ENCODE measurements around the gene GSTM2. TPM values are rescaled to one million over a fixed set of nuclear protein-coding genes. Genes with fewer than 3 reads are reported as not detected.

GSTM2 gene
- total RNA-seq, 1 donor from 2014 or later, result 15.6 TPM

GRCh38 chr1:109721971-109722370 is 54.1 kb downstream of the GSTM2 start:
- no peak for DNase-seq (ENCODE audit: low spot score)
- Histone ChIP-seq H3K9me3 (ENCODE audit: low read depth) (no peaks in the 10 kb centered on the region), H3K4me1 (no peaks in the 10 kb centered on the region), H3K27ac (no peak overlapping the region), H2AFZ (replicated peaks) (no peak overlapping the region), H3K79me2 (ENCODE audit: low read depth) (no peaks in the 10 kb centered on the region), H3K4me3 (no peak overlapping the region), H3K36me3 (no peaks in the 10 kb centered on the region), H3F3A (ENCODE audit: low read depth) (no peaks in the 10 kb centered on the region), H3K4me2 (no peak overlapping the region), H3K9ac (no peak overlapping the region), H3K27me3 (no peaks in the 10 kb centered on the region), H4K20me1 (ENCODE audit: low read depth) (no peaks in the 10 kb centered on the region)
- peaks cover 13% of the 10 kb centered on the region for H3K4me1 Mint-ChIP-seq
- no peaks in the 10 kb centered on the region for H3K9me3 Mint-ChIP-seq
- no peak overlapping the region for H3K27ac Mint-ChIP-seq
- TF ChIP-seq EZH2phosphoT487 (IDR thresholded peaks at IDR 0.05) (no peak), EZH2 (IDR thresholded peaks at IDR 0.05) (no peak)
- TF ChIP-seq, protein P1, sequence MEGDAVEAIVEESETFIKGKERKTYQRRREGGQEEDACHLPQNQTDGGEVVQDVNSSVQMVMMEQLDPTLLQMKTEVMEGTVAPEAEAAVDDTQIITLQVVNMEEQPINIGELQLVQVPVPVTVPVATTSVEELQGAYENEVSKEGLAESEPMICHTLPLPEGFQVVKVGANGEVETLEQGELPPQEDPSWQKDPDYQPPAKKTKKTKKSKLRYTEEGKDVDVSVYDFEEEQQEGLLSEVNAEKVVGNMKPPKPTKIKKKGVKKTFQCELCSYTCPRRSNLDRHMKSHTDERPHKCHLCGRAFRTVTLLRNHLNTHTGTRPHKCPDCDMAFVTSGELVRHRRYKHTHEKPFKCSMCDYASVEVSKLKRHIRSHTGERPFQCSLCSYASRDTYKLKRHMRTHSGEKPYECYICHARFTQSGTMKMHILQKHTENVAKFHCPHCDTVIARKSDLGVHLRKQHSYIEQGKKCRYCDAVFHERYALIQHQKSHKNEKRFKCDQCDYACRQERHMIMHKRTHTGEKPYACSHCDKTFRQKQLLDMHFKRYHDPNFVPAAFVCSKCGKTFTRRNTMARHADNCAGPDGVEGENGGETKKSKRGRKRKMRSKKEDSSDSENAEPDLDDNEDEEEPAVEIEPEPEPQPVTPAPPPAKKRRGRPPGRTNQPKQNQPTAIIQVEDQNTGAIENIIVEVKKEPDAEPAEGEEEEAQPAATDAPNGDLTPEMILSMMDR (IDR thresholded peaks at IDR 0.05), result no peak
- H3K36me3 Mint-ChIP-seq, result no peaks in the 10 kb centered on the region
- H3K4me3 Mint-ChIP-seq, result no peak overlapping the region
- peaks cover 4% of the 10 kb centered on the region for H3K27me3 Mint-ChIP-seq (ENCODE audit: insufficient read depth, low read depth)

- no peak for DNase-seq (ENCODE audit: low spot score)
- no peaks in the 10 kb centered on the region for H3K4me1 ChIP-seq
- H3K9ac ChIP-seq, result no peak overlapping the region
- no peak overlapping the region for H3K27ac ChIP-seq
- H3F3A ChIP-seq (ENCODE audit: low read depth), result no peaks in the 10 kb centered on the region
- H2AFZ ChIP-seq (replicated peaks), result no peak overlapping the region
- no peaks in the 10 kb centered on the region for H3K9me3 ChIP-seq (ENCODE audit: low read depth)
- Mint-ChIP-seq H3K27ac (no peak overlapping the region), H3K9me3 (no peaks in the 10 kb centered on the region), H3K4me3 (no peak overlapping the region), H3K27me3 (ENCODE audit: insufficient read depth, low read depth) (peaks cover 7% of the 10 kb centered on the region), H3K4me1 (peaks cover 17% of the 10 kb centered on the region), H3K36me3 (no peaks in the 10 kb centered on the region)
- no peaks in the 10 kb centered on the region for H4K20me1 ChIP-seq (ENCODE audit: low read depth)
- H3K4me2 ChIP-seq, result no peak overlapping the region
- no peaks in the 10 kb centered on the region for H3K27me3 ChIP-seq
- no peak overlapping the region for H3K4me3 ChIP-seq
- TF ChIP-seq EZH2phosphoT487 (IDR thresholded peaks at IDR 0.05), result no peak
- TF ChIP-seq, protein P1 (IDR thresholded peaks at IDR 0.05), result no peak
- TF ChIP-seq EZH2 (IDR thresholded peaks at IDR 0.05), result no peak
- no peaks in the 10 kb centered on the region for H3K36me3 ChIP-seq
- H3K79me2 ChIP-seq (ENCODE audit: low read depth), result no peaks in the 10 kb centered on the region
Observed at GRCh38 chr1:109722908-109723691, 55.2 kb downstream of the GSTM2 start.

Other genes with a start within 250 kb of the GSTM2 start
- 49.9 and 62.0 TPM in 2 replicates for gene PSMA5, start 241.6 kb upstream of the GSTM2 start, total RNA-seq (ENCODE audit: low replicate concordance)
- not detected in 2 replicates for gene SYPL2, start 201.5 kb upstream of the GSTM2 start, total RNA-seq (ENCODE audit: low replicate concordance)
- 6.5 and 8.5 TPM in 2 replicates for gene ATXN7L2, start 184.2 kb upstream of the GSTM2 start, total RNA-seq (ENCODE audit: low replicate concordance)
- 4.3 and 6.8 TPM in 2 replicates for gene CYB561D1, start 174.0 kb upstream of the GSTM2 start, total RNA-seq (ENCODE audit: low replicate concordance)
- gene AMIGO1, start 158.3 kb upstream of the GSTM2 start, total RNA-seq (ENCODE audit: low replicate concordance), result 4.5 and 6.0 TPM in 2 replicates
- 0.71 and 1.4 TPM in 2 replicates for gene GPR61, start 128.2 kb upstream of the GSTM2 start, total RNA-seq (ENCODE audit: low replicate concordance)
- 11.4 and 15.4 TPM in 2 replicates for gene GNAI3, start 119.4 kb upstream of the GSTM2 start, total RNA-seq (ENCODE audit: low replicate concordance)
- gene GNAT2, start 48.4 kb upstream of the GSTM2 start, total RNA-seq (ENCODE audit: low replicate concordance), result 0.25 TPM in 1 of 2 replicates, not detected in the other
- gene AMPD2, start 48.2 kb upstream of the GSTM2 start, total RNA-seq (ENCODE audit: low replicate concordance), result 22.9 and 49.8 TPM in 2 replicates
- 4.3 and 17.3 TPM in 2 replicates for gene GSTM4, start 12.0 kb upstream of the GSTM2 start, total RNA-seq (ENCODE audit: low replicate concordance)
- 13.8 and 20.8 TPM in 2 replicates for gene GSTM1, start 19.8 kb downstream of the GSTM2 start, total RNA-seq (ENCODE audit: low replicate concordance)
- 0.62 TPM in 1 of 2 replicates, not detected in the other for gene GSTM5, start 44.2 kb downstream of the GSTM2 start, total RNA-seq (ENCODE audit: low replicate concordance)
- gene GSTM3, start 73.0 kb downstream of the GSTM2 start, total RNA-seq (ENCODE audit: low replicate concordance), result 6.4 and 12.9 TPM in 2 replicates
- not detected in 2 replicates for gene EPS8L3, start 95.9 kb downstream of the GSTM2 start, total RNA-seq (ENCODE audit: low replicate concordance)
- 2.7 and 5.0 TPM in 2 replicates for gene CSF1, start 242.8 kb downstream of the GSTM2 start, total RNA-seq (ENCODE audit: low replicate concordance)

Measured in neural progenitor cell (in vitro differentiated cells).